Gastrocnemius medialis (tissue), 4 donors: ENCODE measurements around the gene HSBP1L1. TPM values are rescaled to one million over a fixed set of nuclear protein-coding genes. Genes with fewer than 3 reads are reported as not detected.
A peak's percentile ranks its signal among the peaks of the same experiment; 100 is the strongest.

Source experiments
- ATAC-seq, 2 donors: fragments of 150-250 bp; one replicate each; pipeline ENCODE4 v1.9.1; 2016
- DNase-seq, 2 donors: peaks; one replicate each; pipeline ENCODE4 v3.0.0-alpha.2; 2019
- H3K27ac ChIP-seq, 4 donors: fragments of 200-600 bp; sonication (generic); 1 replicate in 1 of 4; 2 replicates in 3 of 4; pipeline ENCODE4 v1.5.1; 2016 to 2018; ENCODE audit warnings: mild to moderate bottlenecking in 2 of 4, moderate library complexity in 1 of 4
- H3K27me3 ChIP-seq, 3 donors: fragments of 200-600 bp; sonication (generic) in 2 of 3; 1 replicate in 1 of 3; 2 replicates in 2 of 3; pipeline versions ENCODE4 v1.5.1 to v1.6.0; 2016 to 2019; ENCODE audit warnings: mild to moderate bottlenecking in 1 of 3, moderate library complexity in 1 of 3
- H3K36me3 ChIP-seq, 2 donors: fragments of 200-600 bp; sonication (generic) in 1 of 2; one replicate each; pipeline ENCODE4 v1.5.1; 2017 to 2018
- H3K4me1 ChIP-seq, 2 donors: fragments of 200-600 bp; sonication (generic) in 1 of 2; one replicate each; pipeline ENCODE4 v1.5.1; 2016 to 2017; ENCODE audit warnings: mild to moderate bottlenecking in 2 of 2
- H3K4me3 ChIP-seq, 4 donors: fragments of 200-600 bp; sonication (generic) in 3 of 4; 1 replicate in 1 of 4; 2 replicates in 3 of 4; pipeline ENCODE4 v1.5.1; 2016 to 2019; ENCODE audit warnings: mild to moderate bottlenecking in 2 of 4
- H3K9me3 ChIP-seq, 3 donors: fragments of 200-600 bp; sonication (generic) in 2 of 3; 1 replicate in 1 of 3; 2 replicates in 2 of 3; pipeline ENCODE4 v1.5.1; 2016 to 2019
- CTCF ChIP-seq, 5 experiments: fragments of 450-650 bp in 3 of 5; fragments of 200-600 bp in 2 of 5; sonication (generic) in 2 of 5; IDR thresholded peaks in 4 of 5; conservative IDR thresholded peaks in 1 of 5; 1 replicate in 4 of 5; 2 replicates in 1 of 5; pipeline ENCODE4 v1.5.1; 2016 to 2019; ENCODE audit warnings: antibody characterized with exemption in 5 of 5, mild to moderate bottlenecking in 3 of 5, moderate library complexity in 3 of 5
- POLR2A ChIP-seq, 2 donors: fragments of 450-650 bp; IDR thresholded peaks; one replicate each; pipeline ENCODE4 v1.6.1; 2017; ENCODE audit warnings: antibody characterized with exemption in 2 of 2, mild to moderate bottlenecking in 2 of 2, moderate library complexity in 2 of 2
- in situ Hi-C, 4 donors: fragments of 200-750 bp; cut with MboI; loops; one replicate each; pipeline versions ENCODE4 v1.15.0 to v1.8.0; 2017; ENCODE audit warnings: low sequenced_read_pairs in 4 of 4
- intact Hi-C: fragments of 100-400 bp; cut with DNase I; formaldehyde crosslinking; loops from one replicate; pipeline ENCODE4 v1.15.1; 2023; ENCODE audit warnings: low total_unique reads
- total RNA-seq, 4 donors: library from RNA; depleted of rRNA; stranded (reverse); fragments of >200 nt; gene quantifications; one replicate each; pipeline versions ENCODE4 v1.1.0 to v1.2.3, GENCODE V29; 2016

The HSBP1L1 gene
- total RNA-seq, 4 donors from 2014 or later = 0.94 to 13.4 (median 6.9) TPM

GRCh38 chr18:79942786-79943607 lies 21.4 kb upstream of the HSBP1L1 start:
- intact Hi-C loops (no loop called here), in situ Hi-C loops (no loop called here)
- Histone ChIP-seq H3K4me3 (no peak overlapping the region), H3K36me3 (peaks cover 0 to 17% of the 10 kb centered on the region in 2 donors), H3K4me1 (peaks cover 64 to 88% of the 10 kb centered on the region in 2 donors), H3K27me3 (no peaks in the 10 kb centered on the region), H3K27ac (peak overlapping the region; percentile 51 to 88 (median 65)), H3K9me3 (no peaks in the 10 kb centered on the region)
- ATAC-seq (no peak), DNase-seq (no peak)
- TF ChIP-seq POLR2A (IDR thresholded peaks at IDR 0.05) (no peak), CTCF (IDR thresholded peaks at IDR 0.05 in 4 of 5, conservative IDR thresholded peaks at IDR 0.05 in 1 of 5) (no peak)

GRCh38 chr18:79943608-79944125 lies 20.8 kb upstream of the HSBP1L1 start:
- H3K36me3 ChIP-seq = peaks cover 0 to 17% of the 10 kb centered on the region in 2 donors
- H3K4me1 ChIP-seq = peaks cover 64 to 88% of the 10 kb centered on the region in 2 donors
- H3K9me3 ChIP-seq = no peaks in the 10 kb centered on the region
- DNase-seq = no peak
- peak overlapping the region in 2 of 4 donors; percentile 53 to 88 for H3K27ac ChIP-seq
- no peak for ATAC-seq
- intact Hi-C loops = no loop called here
- TF ChIP-seq POLR2A (IDR thresholded peaks at IDR 0.05) (no peak), CTCF (IDR thresholded peaks at IDR 0.05 in 4 of 5, conservative IDR thresholded peaks at IDR 0.05 in 1 of 5) (no peak)
- H3K4me3 ChIP-seq = no peak overlapping the region
- H3K27me3 ChIP-seq = no peaks in the 10 kb centered on the region
- in situ Hi-C loops = no loop called here

- no peak for TF ChIP-seq POLR2A (IDR thresholded peaks at IDR 0.05)
- no peak for TF ChIP-seq CTCF (IDR thresholded peaks at IDR 0.05 in 4 of 5, conservative IDR thresholded peaks at IDR 0.05 in 1 of 5)
- intact Hi-C loops = no loop called here
- no peaks in the 10 kb centered on the region for H3K27me3 ChIP-seq
- H3K4me1 ChIP-seq = peaks cover 64 to 88% of the 10 kb centered on the region in 2 donors
- no peak for DNase-seq
- in situ Hi-C loops = no loop called here
- ATAC-seq = no peak
- H3K36me3 ChIP-seq = peaks cover 0 to 20% of the 10 kb centered on the region in 2 donors
- H3K4me3 ChIP-seq = no peak overlapping the region
- H3K9me3 ChIP-seq = no peaks in the 10 kb centered on the region
- H3K27ac ChIP-seq = peak overlapping the region; percentile 36 to 96 (median 70)
Observed at GRCh38 chr18:79944126-79944731, 20.2 kb upstream of the HSBP1L1 start.

GRCh38 chr18:79944746-79945117 lies 19.7 kb upstream of the HSBP1L1 start:
- ATAC-seq (no peak), DNase-seq (no peak)
- in situ Hi-C loops = no loop called here
- H3K4me1 ChIP-seq = peaks cover 64 to 87% of the 10 kb centered on the region in 2 donors
- H3K27me3 ChIP-seq = no peaks in the 10 kb centered on the region
- no peak overlapping the region for H3K4me3 ChIP-seq
- H3K9me3 ChIP-seq = no peaks in the 10 kb centered on the region
- H3K27ac ChIP-seq = peak overlapping the region; percentile 36 to 96 (median 70)
- peaks cover 0 to 25% of the 10 kb centered on the region in 2 donors for H3K36me3 ChIP-seq
- no peak for TF ChIP-seq POLR2A (IDR thresholded peaks at IDR 0.05)
- no peak for TF ChIP-seq CTCF (IDR thresholded peaks at IDR 0.05 in 4 of 5, conservative IDR thresholded peaks at IDR 0.05 in 1 of 5)
- intact Hi-C loops = loop anchor here (5.0 kb wide), 1 partner anchor 32 kb away; no protein-coding TSS in a partner anchor
